ENCODE measurements around the gene TMEM108.

DNA sequence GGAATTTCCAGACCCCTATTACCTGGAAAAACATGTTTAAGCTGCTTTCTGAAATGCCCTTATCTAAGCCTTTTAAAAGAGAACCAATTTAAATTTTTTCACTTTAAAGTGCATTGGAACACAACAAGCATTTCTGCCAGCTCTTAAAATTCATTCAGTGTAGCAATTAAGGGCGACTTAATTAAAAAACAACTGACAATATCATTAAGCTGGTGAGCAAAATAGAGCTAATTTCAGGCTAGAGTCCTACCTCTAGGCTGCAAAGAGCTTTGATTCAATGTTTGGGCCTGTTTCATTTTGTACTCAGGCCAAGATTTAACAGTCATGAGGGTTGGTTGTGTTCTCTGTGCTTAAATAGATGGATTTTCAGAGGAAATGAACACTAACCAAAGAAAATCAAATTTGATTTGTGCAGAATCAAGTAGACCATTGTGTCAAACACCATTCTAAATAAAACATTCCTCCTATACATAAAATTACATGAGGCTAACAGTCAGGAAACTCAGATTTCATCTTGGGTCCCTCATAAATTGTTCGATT lies 114.6 kb downstream of the TMEM108 start:
- no peak for TF ChIP-seq POLR2AphosphoS5 (IDR thresholded peaks at IDR 0.05; ENCODE audit: low read depth, low read length)
- TF ChIP-seq POLR2A (IDR thresholded peaks at IDR 0.05; ENCODE audit: low read depth, low read length), result no peak
- TF ChIP-seq TAF1 (IDR thresholded peaks at IDR 0.05; ENCODE audit: borderline replicate concordance, low read depth, low read length), result no peak
